ENCODE results near the gene WDCP. TPM values are rescaled to one million over a fixed set of nuclear protein-coding genes. Genes with fewer than 3 reads are reported as not detected.
"Not testable (repeated sequence)": the region's sequence is repeated elsewhere in the genome, so short reads cannot be mapped to it uniquely, and the experiment has no call there.

WDCP gene, protein sequence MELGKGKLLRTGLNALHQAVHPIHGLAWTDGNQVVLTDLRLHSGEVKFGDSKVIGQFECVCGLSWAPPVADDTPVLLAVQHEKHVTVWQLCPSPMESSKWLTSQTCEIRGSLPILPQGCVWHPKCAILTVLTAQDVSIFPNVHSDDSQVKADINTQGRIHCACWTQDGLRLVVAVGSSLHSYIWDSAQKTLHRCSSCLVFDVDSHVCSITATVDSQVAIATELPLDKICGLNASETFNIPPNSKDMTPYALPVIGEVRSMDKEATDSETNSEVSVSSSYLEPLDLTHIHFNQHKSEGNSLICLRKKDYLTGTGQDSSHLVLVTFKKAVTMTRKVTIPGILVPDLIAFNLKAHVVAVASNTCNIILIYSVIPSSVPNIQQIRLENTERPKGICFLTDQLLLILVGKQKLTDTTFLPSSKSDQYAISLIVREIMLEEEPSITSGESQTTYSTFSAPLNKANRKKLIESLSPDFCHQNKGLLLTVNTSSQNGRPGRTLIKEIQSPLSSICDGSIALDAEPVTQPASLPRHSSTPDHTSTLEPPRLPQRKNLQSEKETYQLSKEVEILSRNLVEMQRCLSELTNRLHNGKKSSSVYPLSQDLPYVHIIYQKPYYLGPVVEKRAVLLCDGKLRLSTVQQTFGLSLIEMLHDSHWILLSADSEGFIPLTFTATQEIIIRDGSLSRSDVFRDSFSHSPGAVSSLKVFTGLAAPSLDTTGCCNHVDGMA
- total RNA-seq (ENCODE audit: low replicate concordance): 21.6 and 25.9 TPM in 2 replicates

DNA sequence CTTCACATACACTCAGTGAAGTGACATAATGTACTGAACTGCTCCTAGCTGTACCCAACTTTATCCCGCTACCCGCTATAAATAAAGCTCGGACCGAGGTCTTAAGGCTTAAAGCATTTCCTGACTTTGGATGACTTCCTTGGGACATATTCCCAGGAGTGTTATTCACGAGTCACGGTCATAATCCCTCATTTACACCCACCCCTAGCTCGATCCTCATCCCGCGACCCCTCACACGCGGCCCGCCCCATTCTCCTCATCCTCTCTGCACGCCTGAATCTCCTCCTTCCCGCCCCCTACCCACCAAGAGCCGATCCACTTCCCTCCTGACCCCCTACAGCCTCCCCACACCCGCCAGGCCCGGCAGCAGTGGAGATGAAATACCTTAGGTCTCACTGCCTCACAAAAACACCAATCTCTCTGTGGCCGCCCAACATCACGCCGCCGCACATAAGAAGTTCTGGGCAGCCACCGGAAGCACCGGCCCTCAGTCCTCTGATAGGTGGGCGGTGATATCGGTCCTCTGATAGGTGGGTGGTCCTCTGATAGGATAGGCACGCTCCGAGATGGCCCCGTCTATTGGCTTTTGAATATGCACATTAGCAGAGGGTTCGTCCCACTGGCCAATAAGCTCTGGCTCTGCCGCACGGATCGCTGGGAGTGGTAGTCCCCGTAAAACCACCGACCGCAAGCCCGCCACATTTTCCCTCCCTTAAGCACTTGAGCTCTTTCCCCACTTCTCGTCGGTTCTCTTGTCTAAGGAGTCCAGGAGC is at the start of gene WDCP:
Gene WDCP (minus strand): TSS at position 462 of the 773 bp plus-strand sequence. CDS start 7,897 bp downstream, outside the sequence.
- peaks cover 30% of the 10 kb centered on the region for H3F3A ChIP-seq (ENCODE audit: low read depth)
- no peaks in the 10 kb centered on the region for H4K20me1 ChIP-seq (ENCODE audit: low read depth)
- peak within 1 kb of the TSS; percentile 72 for H3K4me3 ChIP-seq
- no peaks in the 10 kb centered on the region for H3K9me3 Mint-ChIP-seq
- H3K9ac ChIP-seq: peak within 1 kb of the TSS; percentile 72
- peaks cover 4% of the 10 kb centered on the region for H3K27me3 ChIP-seq
- DNase-seq (ENCODE audit: low spot score): peak; percentile 99
- H3K4me2 ChIP-seq: peak within 1 kb of the TSS; percentile 83
- H3K36me3 ChIP-seq: no peaks in the 10 kb centered on the region
- no peak within 1 kb of the TSS for H3K27ac ChIP-seq
- H3K4me1 Mint-ChIP-seq: peaks cover 18% of the 10 kb centered on the region
- no peak for TF ChIP-seq EZH2phosphoT487 (IDR thresholded peaks at IDR 0.05)
- TF ChIP-seq, protein P1, sequence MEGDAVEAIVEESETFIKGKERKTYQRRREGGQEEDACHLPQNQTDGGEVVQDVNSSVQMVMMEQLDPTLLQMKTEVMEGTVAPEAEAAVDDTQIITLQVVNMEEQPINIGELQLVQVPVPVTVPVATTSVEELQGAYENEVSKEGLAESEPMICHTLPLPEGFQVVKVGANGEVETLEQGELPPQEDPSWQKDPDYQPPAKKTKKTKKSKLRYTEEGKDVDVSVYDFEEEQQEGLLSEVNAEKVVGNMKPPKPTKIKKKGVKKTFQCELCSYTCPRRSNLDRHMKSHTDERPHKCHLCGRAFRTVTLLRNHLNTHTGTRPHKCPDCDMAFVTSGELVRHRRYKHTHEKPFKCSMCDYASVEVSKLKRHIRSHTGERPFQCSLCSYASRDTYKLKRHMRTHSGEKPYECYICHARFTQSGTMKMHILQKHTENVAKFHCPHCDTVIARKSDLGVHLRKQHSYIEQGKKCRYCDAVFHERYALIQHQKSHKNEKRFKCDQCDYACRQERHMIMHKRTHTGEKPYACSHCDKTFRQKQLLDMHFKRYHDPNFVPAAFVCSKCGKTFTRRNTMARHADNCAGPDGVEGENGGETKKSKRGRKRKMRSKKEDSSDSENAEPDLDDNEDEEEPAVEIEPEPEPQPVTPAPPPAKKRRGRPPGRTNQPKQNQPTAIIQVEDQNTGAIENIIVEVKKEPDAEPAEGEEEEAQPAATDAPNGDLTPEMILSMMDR (IDR thresholded peaks at IDR 0.05): no peak
- no peak for TF ChIP-seq EZH2 (IDR thresholded peaks at IDR 0.05)
- peak within 1 kb of the TSS; percentile 61 for H3K27ac Mint-ChIP-seq
- peaks cover 9% of the 10 kb centered on the region for H3K4me1 ChIP-seq
- peaks cover 3% of the 10 kb centered on the region for H3K36me3 Mint-ChIP-seq
- H3K4me3 Mint-ChIP-seq: peak within 1 kb of the TSS; percentile 94
- peaks cover 42% of the 10 kb centered on the region for H3K79me2 ChIP-seq (ENCODE audit: low read depth)
- H2AFZ ChIP-seq (replicated peaks): peak within 1 kb of the TSS; percentile 90
- no peaks in the 10 kb centered on the region for H3K9me3 ChIP-seq (ENCODE audit: low read depth)
- H3K27me3 Mint-ChIP-seq (ENCODE audit: insufficient read depth, low read depth): peaks cover 3% of the 10 kb centered on the region

DNA sequence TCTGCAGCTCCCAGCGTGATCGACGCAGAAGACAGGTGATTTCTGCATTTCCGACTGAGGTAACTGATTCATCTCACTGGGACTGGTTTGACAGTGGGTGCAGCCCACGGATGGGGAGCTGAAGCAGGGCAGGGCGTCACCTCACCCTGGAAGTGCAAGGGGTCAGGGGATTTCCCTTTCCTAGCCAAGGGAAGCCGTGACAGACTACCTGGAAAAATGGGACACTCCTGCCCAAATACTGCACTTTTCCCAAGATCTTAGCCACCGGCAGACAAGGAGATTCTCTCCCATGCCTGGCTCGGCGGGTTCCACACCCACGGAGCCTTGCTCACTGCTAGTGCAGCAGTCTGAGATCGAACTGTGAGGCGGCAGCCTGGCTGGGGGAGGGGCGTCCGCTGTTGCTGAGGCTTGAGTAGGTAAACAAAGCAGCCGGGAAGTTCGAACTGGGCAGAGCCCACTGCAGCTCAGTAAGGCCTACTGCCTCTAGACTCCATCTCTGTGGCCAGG is 48.0 kb upstream of the WDCP start:
- H3K9me3 Mint-ChIP-seq; H3K27me3 Mint-ChIP-seq (ENCODE audit: insufficient read depth, low read depth); H3K4me3 Mint-ChIP-seq; H3K36me3 Mint-ChIP-seq; H3F3A ChIP-seq (ENCODE audit: low read depth); H3K4me3 ChIP-seq; H3K79me2 ChIP-seq (ENCODE audit: low read depth); H3K27ac Mint-ChIP-seq; H3K27ac ChIP-seq; H3K9me3 ChIP-seq (ENCODE audit: low read depth); H3K4me1 Mint-ChIP-seq; H4K20me1 ChIP-seq (ENCODE audit: low read depth); H3K27me3 ChIP-seq; H3K36me3 ChIP-seq; H3K9ac ChIP-seq; H3K4me1 ChIP-seq: not testable (repeated sequence)
- peak; percentile 13 for DNase-seq (ENCODE audit: low spot score)
- H2AFZ ChIP-seq (replicated peaks): peak overlapping the region; percentile 60
- peak overlapping the region; percentile 47 for H3K4me2 ChIP-seq

DNA sequence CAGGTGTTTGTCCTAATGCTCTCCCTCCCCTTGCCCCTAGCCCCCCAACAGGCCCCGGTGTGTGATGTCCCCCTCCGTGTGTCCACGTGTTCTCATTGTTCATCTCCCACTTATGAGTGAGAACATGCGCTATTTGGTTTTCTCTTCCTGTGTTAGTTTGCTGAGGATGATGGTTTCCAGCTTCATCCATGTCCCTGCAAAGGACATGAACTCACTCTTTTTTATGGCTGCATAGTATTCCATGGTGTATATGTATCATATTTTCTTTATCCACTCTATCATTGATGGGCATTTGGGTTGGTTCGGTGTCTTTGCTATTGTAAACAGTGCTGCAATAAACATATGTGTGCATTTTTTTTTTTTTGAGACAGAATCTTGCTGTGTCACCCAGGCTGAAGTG is 46.1 kb upstream of the WDCP start:
- H3K27me3 ChIP-seq; H3K9me3 ChIP-seq (ENCODE audit: low read depth); H4K20me1 ChIP-seq (ENCODE audit: low read depth); H3F3A ChIP-seq (ENCODE audit: low read depth); H3K4me1 ChIP-seq; H3K4me1 Mint-ChIP-seq; H3K9ac ChIP-seq; H3K4me3 ChIP-seq; DNase-seq (ENCODE audit: low spot score); H2AFZ ChIP-seq (replicated peaks); H3K27me3 Mint-ChIP-seq (ENCODE audit: insufficient read depth, low read depth); H3K36me3 ChIP-seq; H3K4me2 ChIP-seq; H3K27ac Mint-ChIP-seq; H3K27ac ChIP-seq; H3K4me3 Mint-ChIP-seq; H3K79me2 ChIP-seq (ENCODE audit: low read depth); H3K9me3 Mint-ChIP-seq: not testable (repeated sequence)
- H3K36me3 Mint-ChIP-seq: peaks cover 11% of the 10 kb centered on the region

DNA sequence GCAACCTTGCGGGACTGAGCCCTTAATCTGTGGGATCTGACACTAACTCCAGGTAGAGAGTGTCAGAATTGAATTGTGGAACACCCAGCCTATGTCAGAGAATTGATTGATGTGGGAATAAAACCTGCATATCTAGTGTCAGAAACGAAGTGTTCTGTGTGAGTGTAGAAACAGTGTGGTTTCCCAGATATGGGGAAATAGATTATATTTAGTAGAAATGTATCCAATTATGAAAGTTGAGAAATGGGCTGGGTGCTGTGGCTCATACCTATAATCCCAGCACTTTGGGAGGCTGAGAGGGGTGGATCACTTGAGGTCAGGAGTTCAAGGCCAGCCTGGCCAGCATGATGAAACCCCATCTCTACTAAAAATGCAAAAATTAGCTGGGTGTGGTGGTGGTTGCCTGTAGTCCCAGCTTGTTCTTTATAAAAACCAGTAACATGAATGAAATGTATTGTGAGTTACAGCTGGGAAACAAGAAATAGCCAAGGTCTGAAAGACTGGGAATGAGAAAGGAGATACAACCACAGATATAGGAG is 41.7 kb upstream of the WDCP start:
- H3K27ac Mint-ChIP-seq: no peak overlapping the region
- peaks cover 18% of the 10 kb centered on the region for H3F3A ChIP-seq (ENCODE audit: low read depth)
- peaks cover 2% of the 10 kb centered on the region for H3K27me3 Mint-ChIP-seq (ENCODE audit: insufficient read depth, low read depth)

More for the DNA sequence above, 41.7 kb upstream of the WDCP start:
- Mint-ChIP-seq H3K4me3 (no peak overlapping the region), H3K9me3 (no peaks in the 10 kb centered on the region), H3K36me3 (peaks cover 4% of the 10 kb centered on the region), H3K4me1 (peaks cover 10% of the 10 kb centered on the region)
- Histone ChIP-seq H2AFZ (replicated peaks) (no peak overlapping the region), H3K36me3 (no peaks in the 10 kb centered on the region), H3K9me3 (ENCODE audit: low read depth) (no peaks in the 10 kb centered on the region), H3K9ac (no peak overlapping the region), H3K4me1 (peaks cover 5% of the 10 kb centered on the region), H3K27ac (no peak overlapping the region), H4K20me1 (ENCODE audit: low read depth) (no peaks in the 10 kb centered on the region), H3K27me3 (no peaks in the 10 kb centered on the region), H3K79me2 (ENCODE audit: low read depth) (no peaks in the 10 kb centered on the region), H3K4me3 (no peak overlapping the region), H3K4me2 (no peak overlapping the region)
- no peak for DNase-seq (ENCODE audit: low spot score)
- TF ChIP-seq EZH2 (IDR thresholded peaks at IDR 0.05) (no peak), EZH2phosphoT487 (IDR thresholded peaks at IDR 0.05) (no peak)
- TF ChIP-seq, protein P1 (IDR thresholded peaks at IDR 0.05): no peak
